ENCODE results near the gene SDHA.
"Not testable (repeated sequence)": the region's sequence is repeated elsewhere in the genome, so short reads cannot be mapped to it uniquely, and the experiment has no call there.

Gene SDHA

GRCh38 chr5:240550-240949 lies 22.4 kb downstream of the SDHA start:
- H3K27ac ChIP-seq (ENCODE audit: low read depth, low read length); H3K4me3 ChIP-seq (ENCODE audit: insufficient read depth, low read length, poor library complexity, severe bottlenecking); H3K9ac ChIP-seq (ENCODE audit: low read length); H3K79me2 ChIP-seq (ENCODE audit: insufficient read depth, low read length); H3K4me2 ChIP-seq (ENCODE audit: low read depth, low read length, poor library complexity, severe bottlenecking); H3K27me3 ChIP-seq (ENCODE audit: low read length); H3F3A ChIP-seq (ENCODE audit: insufficient read depth); H4K20me1 ChIP-seq (ENCODE audit: low read depth, low read length); H2AFZ ChIP-seq (ENCODE audit: low read depth, low read length, severe bottlenecking); H3K9me2 ChIP-seq (replicated peaks; ENCODE audit: insufficient read depth, low read length); H3K9me3 ChIP-seq (ENCODE audit: insufficient read depth, low read length): not testable (repeated sequence)
- peaks cover 12% of the 10 kb centered on the region; the same call in 1 of the 2 replicates for H3K36me3 ChIP-seq (ENCODE audit: low read length)

- not testable (repeated sequence) for H3K9ac ChIP-seq (ENCODE audit: low read length); H3K79me2 ChIP-seq (ENCODE audit: insufficient read depth, low read length); H2AFZ ChIP-seq (ENCODE audit: low read depth, low read length, severe bottlenecking); H3F3A ChIP-seq (ENCODE audit: insufficient read depth); H3K27ac ChIP-seq (ENCODE audit: low read depth, low read length); H3K4me3 ChIP-seq (ENCODE audit: insufficient read depth, low read length, poor library complexity, severe bottlenecking); H4K20me1 ChIP-seq (ENCODE audit: low read depth, low read length); H3K4me2 ChIP-seq (ENCODE audit: low read depth, low read length, poor library complexity, severe bottlenecking); H3K9me3 ChIP-seq (ENCODE audit: insufficient read depth, low read length); H3K27me3 ChIP-seq (ENCODE audit: low read length); H3K9me2 ChIP-seq (replicated peaks; ENCODE audit: insufficient read depth, low read length)
- H3K36me3 ChIP-seq (ENCODE audit: low read length): peaks cover 12% of the 10 kb centered on the region; the same call in 1 of the 2 replicates
These were observed 23.0 kb downstream of the SDHA start for GRCh38 chr5:241045-241669.

DNA sequence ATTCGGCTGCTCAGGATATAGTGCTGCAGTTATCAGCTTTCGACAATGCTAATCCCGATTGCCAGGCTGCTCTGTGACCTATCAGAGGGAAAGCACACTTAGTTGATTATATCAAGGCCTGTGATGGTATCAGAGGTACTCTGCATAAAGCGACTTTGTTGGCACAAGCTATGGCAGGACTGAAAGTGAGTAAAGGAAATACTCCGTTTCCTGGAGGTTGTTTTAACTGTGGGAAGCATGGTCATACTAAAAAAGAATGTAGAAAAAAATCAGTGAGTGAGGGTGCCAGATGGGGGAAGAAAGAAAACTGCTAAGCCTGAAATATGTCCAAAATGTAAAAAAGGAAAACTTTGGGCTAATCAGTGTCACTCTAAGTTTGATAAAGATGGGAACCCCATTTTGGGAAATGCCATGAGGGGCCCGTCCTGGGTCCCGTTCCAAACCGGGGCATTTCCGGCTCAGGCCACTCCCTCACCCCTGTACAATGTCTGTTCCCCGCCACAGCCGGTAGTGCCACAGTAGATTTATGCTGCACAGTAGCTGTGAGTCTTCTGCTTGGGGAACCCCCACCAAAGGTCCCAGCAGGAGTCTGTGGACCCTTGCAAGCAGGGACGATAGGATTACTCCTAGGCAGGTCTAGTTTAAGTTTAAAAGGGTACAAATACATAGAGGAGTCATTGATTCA lies 25.7 kb downstream of the SDHA start:
- H3K36me3 ChIP-seq (ENCODE audit: low read length): peaks cover 21% of the 10 kb centered on the region
- H2AFZ ChIP-seq (ENCODE audit: low read depth, low read length, severe bottlenecking); H3F3A ChIP-seq (ENCODE audit: insufficient read depth); H3K9me3 ChIP-seq (ENCODE audit: insufficient read depth, low read length); H3K79me2 ChIP-seq (ENCODE audit: insufficient read depth, low read length); H4K20me1 ChIP-seq (ENCODE audit: low read depth, low read length); H3K4me2 ChIP-seq (ENCODE audit: low read depth, low read length, poor library complexity, severe bottlenecking); H3K4me3 ChIP-seq (ENCODE audit: insufficient read depth, low read length, poor library complexity, severe bottlenecking); H3K27me3 ChIP-seq (ENCODE audit: low read length); H3K9ac ChIP-seq (ENCODE audit: low read length); H3K9me2 ChIP-seq (replicated peaks; ENCODE audit: insufficient read depth, low read length); H3K27ac ChIP-seq (ENCODE audit: low read depth, low read length): not testable (repeated sequence)

GRCh38 chr5:245717-246116 lies 27.6 kb downstream of the SDHA start:
- not testable (repeated sequence) for H3K9me2 ChIP-seq (replicated peaks; ENCODE audit: insufficient read depth, low read length); H3K4me3 ChIP-seq (ENCODE audit: insufficient read depth, low read length, poor library complexity, severe bottlenecking); H3K27me3 ChIP-seq (ENCODE audit: low read length); H3K79me2 ChIP-seq (ENCODE audit: insufficient read depth, low read length); H3K27ac ChIP-seq (ENCODE audit: low read depth, low read length); H3K4me2 ChIP-seq (ENCODE audit: low read depth, low read length, poor library complexity, severe bottlenecking); H3K9ac ChIP-seq (ENCODE audit: low read length); H2AFZ ChIP-seq (ENCODE audit: low read depth, low read length, severe bottlenecking); H3F3A ChIP-seq (ENCODE audit: insufficient read depth); H3K9me3 ChIP-seq (ENCODE audit: insufficient read depth, low read length); H4K20me1 ChIP-seq (ENCODE audit: low read depth, low read length)
- peaks cover 14% of the 10 kb centered on the region for H3K36me3 ChIP-seq (ENCODE audit: low read length)

- H3K9me2 ChIP-seq (replicated peaks; ENCODE audit: insufficient read depth, low read length); H3K27ac ChIP-seq (ENCODE audit: low read depth, low read length); H3K9me3 ChIP-seq (ENCODE audit: insufficient read depth, low read length); H3K4me3 ChIP-seq (ENCODE audit: insufficient read depth, low read length, poor library complexity, severe bottlenecking); H2AFZ ChIP-seq (ENCODE audit: low read depth, low read length, severe bottlenecking); H4K20me1 ChIP-seq (ENCODE audit: low read depth, low read length); H3K27me3 ChIP-seq (ENCODE audit: low read length); H3K9ac ChIP-seq (ENCODE audit: low read length); H3K4me2 ChIP-seq (ENCODE audit: low read depth, low read length, poor library complexity, severe bottlenecking); H3K36me3 ChIP-seq (ENCODE audit: low read length); H3K79me2 ChIP-seq (ENCODE audit: insufficient read depth, low read length): not testable (repeated sequence)
- peaks cover 12% of the 10 kb centered on the region; the same call in 1 of the 2 replicates for H3F3A ChIP-seq (ENCODE audit: insufficient read depth)
These were observed 32.3 kb downstream of the SDHA start for GRCh38 chr5:250396-250795.

- H3K9ac ChIP-seq (ENCODE audit: low read length); H3K79me2 ChIP-seq (ENCODE audit: insufficient read depth, low read length); H3K4me2 ChIP-seq (ENCODE audit: low read depth, low read length, poor library complexity, severe bottlenecking); H3K27me3 ChIP-seq (ENCODE audit: low read length); H3K9me3 ChIP-seq (ENCODE audit: insufficient read depth, low read length); H2AFZ ChIP-seq (ENCODE audit: low read depth, low read length, severe bottlenecking); H3K4me3 ChIP-seq (ENCODE audit: insufficient read depth, low read length, poor library complexity, severe bottlenecking); H3K36me3 ChIP-seq (ENCODE audit: low read length); H4K20me1 ChIP-seq (ENCODE audit: low read depth, low read length); H3K9me2 ChIP-seq (replicated peaks; ENCODE audit: insufficient read depth, low read length): not testable (repeated sequence)
- H3F3A ChIP-seq (ENCODE audit: insufficient read depth): peaks cover 12% of the 10 kb centered on the region; the same call in 1 of the 2 replicates
- H3K27ac ChIP-seq (ENCODE audit: low read depth, low read length): peak overlapping the region; percentile 90
These were observed 32.9 kb downstream of the SDHA start for GRCh38 chr5:251016-251415.

GRCh38 chr5:251538-251937 lies 33.4 kb downstream of the SDHA start:
- H3K9me2 ChIP-seq (replicated peaks; ENCODE audit: insufficient read depth, low read length); H2AFZ ChIP-seq (ENCODE audit: low read depth, low read length, severe bottlenecking); H3K27me3 ChIP-seq (ENCODE audit: low read length); H3K4me3 ChIP-seq (ENCODE audit: insufficient read depth, low read length, poor library complexity, severe bottlenecking); H4K20me1 ChIP-seq (ENCODE audit: low read depth, low read length); H3K9me3 ChIP-seq (ENCODE audit: insufficient read depth, low read length); H3K79me2 ChIP-seq (ENCODE audit: insufficient read depth, low read length): not testable (repeated sequence)
- H3K9ac ChIP-seq (ENCODE audit: low read length): peak overlapping the region; percentile 42
- H3K36me3 ChIP-seq (ENCODE audit: low read length): peaks cover 12% of the 10 kb centered on the region
- H3K27ac ChIP-seq (ENCODE audit: low read depth, low read length): peak overlapping the region; percentile 90
- H3K4me2 ChIP-seq (ENCODE audit: low read depth, low read length, poor library complexity, severe bottlenecking): peak overlapping the region; percentile 44
- peaks cover 12% of the 10 kb centered on the region; the same call in 1 of the 2 replicates for H3F3A ChIP-seq (ENCODE audit: insufficient read depth)

DNA sequence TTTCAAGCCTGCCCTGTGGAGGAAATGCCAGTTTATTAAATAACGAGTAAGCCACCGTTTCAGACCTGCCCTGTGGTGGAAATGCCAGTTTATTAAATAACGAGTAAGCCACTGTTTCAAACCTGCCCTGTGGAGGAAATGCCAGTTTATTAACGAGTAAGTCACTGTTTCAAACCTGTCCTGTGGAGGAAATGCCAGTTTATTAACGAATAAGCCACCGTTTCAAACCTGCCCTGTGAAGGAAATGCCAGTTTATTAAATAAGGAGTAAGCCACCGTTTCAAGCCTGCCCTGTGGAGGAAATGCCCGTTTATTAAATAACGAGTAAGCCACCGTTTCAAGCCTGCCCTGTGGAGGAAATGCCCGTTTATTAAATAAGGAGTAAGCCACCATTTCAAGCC lies 33.9 kb downstream of the SDHA start:
- not testable (repeated sequence) for H2AFZ ChIP-seq (ENCODE audit: low read depth, low read length, severe bottlenecking); H3K79me2 ChIP-seq (ENCODE audit: insufficient read depth, low read length); H3K4me3 ChIP-seq (ENCODE audit: insufficient read depth, low read length, poor library complexity, severe bottlenecking); H3K9me3 ChIP-seq (ENCODE audit: insufficient read depth, low read length); H4K20me1 ChIP-seq (ENCODE audit: low read depth, low read length); H3K27me3 ChIP-seq (ENCODE audit: low read length); H3K9me2 ChIP-seq (replicated peaks; ENCODE audit: insufficient read depth, low read length)
- Histone ChIP-seq H3K4me2 (ENCODE audit: low read depth, low read length, poor library complexity, severe bottlenecking) (peak overlapping the region; percentile 44), H3F3A (ENCODE audit: insufficient read depth) (peaks cover 12% of the 10 kb centered on the region; the same call in 1 of the 2 replicates), H3K36me3 (ENCODE audit: low read length) (peaks cover 17% of the 10 kb centered on the region), H3K9ac (ENCODE audit: low read length) (peak overlapping the region; percentile 42), H3K27ac (ENCODE audit: low read depth, low read length) (peak overlapping the region; percentile 90)

Data from SU-DHL-6 (cell line).